Progenitor cell of endocrine pancreas (in vitro differentiated cells): ENCODE results near the gene ATXN3. TPM values are rescaled to one million over a fixed set of nuclear protein-coding genes. Genes with fewer than 3 reads are reported as not detected.
A peak's percentile ranks its signal among the peaks of the same experiment; 100 is the strongest.

Source experiments
- DNase-seq: peaks from one replicate; pipeline ENCODE4 v3.0.0; 2021; ENCODE audit warnings: low spot score; ENCODE audit not compliant: unreplicated experiment
- H3K27ac Mint-ChIP-seq: 2 replicates; pipeline ENCODE4 v1.8.0; 2021; ENCODE audit warnings: mild to moderate bottlenecking, moderate library complexity, mixed read lengths
- H3K27me3 Mint-ChIP-seq: 2 replicates; pipeline ENCODE4 v1.8.0; 2021; ENCODE audit warnings: mixed read lengths
- H3K36me3 Mint-ChIP-seq: 2 replicates; pipeline ENCODE4 v1.8.0; 2022; ENCODE audit warnings: mixed read lengths; ENCODE audit not compliant: insufficient read depth
- H3K4me1 Mint-ChIP-seq: 2 replicates; pipeline ENCODE4 v1.8.0; 2021; ENCODE audit warnings: low read depth, mixed read lengths
- H3K4me3 Mint-ChIP-seq: 2 replicates; pipeline ENCODE4 v1.8.0; 2021; ENCODE audit warnings: low read depth, mild to moderate bottlenecking, moderate library complexity, mixed read lengths
- H3K9me3 Mint-ChIP-seq: 2 replicates; pipeline ENCODE4 v1.8.0; 2021; ENCODE audit warnings: low read depth, mixed read lengths
- total RNA-seq: library from RNA; stranded (reverse); gene quantifications from 2 replicates; pipeline ENCODE4 v1.2.1, GENCODE V29; 2021
- TF ChIP-seq, protein P1 (sequence below): fragments of 200-600 bp; sonication (generic); IDR thresholded peaks from one replicate; pipeline ENCODE4 v1.5.0; 2021; ENCODE audit warnings: antibody characterized with exemption, mild to moderate bottlenecking; ENCODE audit not compliant: unreplicated experiment

The ATXN3 gene
- total RNA-seq, 1 donor from 2014 or later, result 33.4 TPM

- TF ChIP-seq, protein P1, sequence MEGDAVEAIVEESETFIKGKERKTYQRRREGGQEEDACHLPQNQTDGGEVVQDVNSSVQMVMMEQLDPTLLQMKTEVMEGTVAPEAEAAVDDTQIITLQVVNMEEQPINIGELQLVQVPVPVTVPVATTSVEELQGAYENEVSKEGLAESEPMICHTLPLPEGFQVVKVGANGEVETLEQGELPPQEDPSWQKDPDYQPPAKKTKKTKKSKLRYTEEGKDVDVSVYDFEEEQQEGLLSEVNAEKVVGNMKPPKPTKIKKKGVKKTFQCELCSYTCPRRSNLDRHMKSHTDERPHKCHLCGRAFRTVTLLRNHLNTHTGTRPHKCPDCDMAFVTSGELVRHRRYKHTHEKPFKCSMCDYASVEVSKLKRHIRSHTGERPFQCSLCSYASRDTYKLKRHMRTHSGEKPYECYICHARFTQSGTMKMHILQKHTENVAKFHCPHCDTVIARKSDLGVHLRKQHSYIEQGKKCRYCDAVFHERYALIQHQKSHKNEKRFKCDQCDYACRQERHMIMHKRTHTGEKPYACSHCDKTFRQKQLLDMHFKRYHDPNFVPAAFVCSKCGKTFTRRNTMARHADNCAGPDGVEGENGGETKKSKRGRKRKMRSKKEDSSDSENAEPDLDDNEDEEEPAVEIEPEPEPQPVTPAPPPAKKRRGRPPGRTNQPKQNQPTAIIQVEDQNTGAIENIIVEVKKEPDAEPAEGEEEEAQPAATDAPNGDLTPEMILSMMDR, result no peak
- Mint-ChIP-seq H3K27me3 (no peaks in the 10 kb centered on the region), H3K9me3 (no peaks in the 10 kb centered on the region), H3K36me3 (peaks cover 26% of the 10 kb centered on the region), H3K27ac (no peak overlapping the region), H3K4me3 (no peak overlapping the region), H3K4me1 (no peaks in the 10 kb centered on the region)
- no peak for DNase-seq
Observed at GRCh38 chr14:92143309-92143708, 36.9 kb upstream of the ATXN3 start.

DNA sequence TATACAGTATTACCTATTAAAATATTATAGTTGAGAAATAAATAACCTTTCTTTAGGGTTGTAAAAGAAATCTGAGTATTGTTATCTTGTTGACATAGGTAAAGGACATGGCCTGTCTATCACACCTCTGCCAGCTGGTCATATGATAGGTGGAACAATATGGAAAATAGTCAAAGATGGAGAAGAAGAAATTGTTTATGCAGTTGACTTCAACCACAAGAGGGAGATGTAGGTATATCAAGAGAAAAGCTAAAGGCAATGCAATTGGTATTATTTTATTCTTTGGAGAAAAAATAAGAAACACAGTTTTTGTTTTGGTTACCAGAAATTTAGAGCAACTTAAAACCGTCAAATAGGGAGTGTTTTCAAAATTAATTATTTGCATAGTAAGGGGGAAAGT is 28.9 kb upstream of the ATXN3 start:
- Mint-ChIP-seq H3K27ac (no peak overlapping the region), H3K9me3 (no peaks in the 10 kb centered on the region), H3K4me3 (no peak overlapping the region), H3K27me3 (no peaks in the 10 kb centered on the region), H3K36me3 (peaks cover 17% of the 10 kb centered on the region), H3K4me1 (no peaks in the 10 kb centered on the region)
- DNase-seq, result no peak
- TF ChIP-seq, protein P1, result peak; percentile 59

DNA sequence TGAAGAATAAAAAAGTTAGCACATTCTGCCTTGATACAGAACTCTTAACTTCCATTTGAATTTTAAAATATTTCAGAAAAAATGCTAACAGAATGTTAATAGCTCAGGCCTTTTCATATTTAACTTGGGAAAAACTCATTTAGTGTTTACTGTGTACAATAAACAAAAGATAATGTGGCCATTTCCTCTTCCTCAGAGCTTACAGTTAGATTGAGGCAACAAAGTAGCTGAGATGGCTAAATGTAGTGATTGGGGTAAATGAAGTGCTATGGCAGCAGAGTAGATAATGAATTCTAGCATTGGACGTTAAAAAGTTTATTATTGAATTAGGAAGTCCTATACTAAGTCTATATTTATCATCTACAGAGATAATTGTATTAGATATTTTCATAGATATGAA is 28.1 kb upstream of the ATXN3 start:
- TF ChIP-seq, protein P1, result no peak
- Mint-ChIP-seq H3K4me3 (no peak overlapping the region), H3K27ac (no peak overlapping the region), H3K9me3 (no peaks in the 10 kb centered on the region), H3K4me1 (no peaks in the 10 kb centered on the region), H3K36me3 (peaks cover 21% of the 10 kb centered on the region), H3K27me3 (no peaks in the 10 kb centered on the region)
- DNase-seq, result no peak

- Mint-ChIP-seq H3K27me3 (no peaks in the 10 kb centered on the region), H3K9me3 (no peaks in the 10 kb centered on the region), H3K4me1 (peaks cover 21% of the 10 kb centered on the region), H3K4me3 (peak overlapping the region; percentile 98), H3K36me3 (peaks cover 12% of the 10 kb centered on the region), H3K27ac (peak overlapping the region; percentile 100)
- no peak for DNase-seq
- TF ChIP-seq, protein P1, result no peak
Observed at GRCh38 chr14:92122761-92123160, 16.4 kb upstream of the ATXN3 start.

DNA sequence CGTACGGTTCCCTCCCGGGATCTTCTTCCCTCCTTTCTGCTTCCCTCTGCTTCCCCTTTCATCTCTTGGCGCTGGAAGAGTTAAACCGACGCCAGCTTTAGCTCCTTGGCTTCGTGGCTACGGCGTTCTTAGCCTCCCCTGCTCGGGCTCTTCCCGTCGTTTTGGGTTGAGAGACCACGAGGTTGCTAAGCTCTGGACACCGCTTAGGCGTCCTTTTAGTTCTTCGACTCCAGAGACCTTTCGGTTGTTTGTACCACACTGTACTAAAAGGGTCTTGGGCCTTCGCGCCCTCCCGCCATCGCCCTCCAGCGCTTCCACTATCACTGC is 15.9 kb upstream of the ATXN3 start:
- DNase-seq, result no peak
- Mint-ChIP-seq H3K9me3 (no peaks in the 10 kb centered on the region), H3K27ac (peak overlapping the region; percentile 100), H3K4me1 (peaks cover 21% of the 10 kb centered on the region), H3K36me3 (peaks cover 7% of the 10 kb centered on the region), H3K4me3 (peak overlapping the region; percentile 98), H3K27me3 (no peaks in the 10 kb centered on the region)
- TF ChIP-seq, protein P1, result no peak
